ENCODE data around the gene NTF3.

NTF3 gene

GRCh38 chr12:5509102-5509501 lies 77.2 kb downstream of the NTF3 start:
- DNase-seq (ENCODE audit: low read depth): no peak
- H3K4me3 ChIP-seq (replicated peaks; ENCODE audit: low read depth, low read length): no peak overlapping the region
- TF ChIP-seq CTCF (IDR thresholded peaks at IDR 0.05; ENCODE audit: low read length, missing control alignments): no peak

- H3K4me3 ChIP-seq (replicated peaks; ENCODE audit: low read depth, low read length): no peak overlapping the region
- DNase-seq (ENCODE audit: low read depth): no peak
- TF ChIP-seq CTCF (IDR thresholded peaks at IDR 0.05; ENCODE audit: low read length, missing control alignments): no peak
Observed at GRCh38 chr12:5509557-5509956, 77.6 kb downstream of the NTF3 start.

GRCh38 chr12:5510251-5510805 lies 78.4 kb downstream of the NTF3 start:
- no peak overlapping the region for H3K4me3 ChIP-seq (replicated peaks; ENCODE audit: low read depth, low read length)
- no peak for DNase-seq (ENCODE audit: low read depth)

GRCh38 chr12:5511256-5511643 lies 79.3 kb downstream of the NTF3 start:
- H3K4me3 ChIP-seq (replicated peaks; ENCODE audit: low read depth, low read length): no peak overlapping the region
- TF ChIP-seq CTCF (IDR thresholded peaks at IDR 0.05; ENCODE audit: low read length, missing control alignments): no peak
- DNase-seq (ENCODE audit: low read depth): no peak

More at GRCh38 chr12:5510251-5510805, 78.4 kb downstream of the NTF3 start:
- no peak for TF ChIP-seq CTCF (IDR thresholded peaks at IDR 0.05; ENCODE audit: low read length, missing control alignments)

GRCh38 chr12:5511644-5512600 lies 80.0 kb downstream of the NTF3 start:
- peak; percentile 40 for TF ChIP-seq CTCF (IDR thresholded peaks at IDR 0.05; ENCODE audit: low read length, missing control alignments)
- H3K4me3 ChIP-seq (replicated peaks; ENCODE audit: low read depth, low read length): no peak overlapping the region
- peak; percentile 24 for DNase-seq (ENCODE audit: low read depth)

- DNase-seq (ENCODE audit: low read depth): no peak
- no peak overlapping the region for H3K4me3 ChIP-seq (replicated peaks; ENCODE audit: low read depth, low read length)
- TF ChIP-seq CTCF (IDR thresholded peaks at IDR 0.05; ENCODE audit: low read length, missing control alignments): no peak
Observed at GRCh38 chr12:5512601-5512970, 80.7 kb downstream of the NTF3 start.
